GM12878 (cell line): ENCODE data around the gene C2CD5. TPM values are rescaled to one million over a fixed set of nuclear protein-coding genes. Genes with fewer than 3 reads are reported as not detected.

Source experiments
- ATAC-seq: fragments of 200-7000 bp; cut with Tn5 transposase; 3 replicates; pipeline ENCODE4 v1.9.1; 2020; ENCODE audit warnings: mild to moderate bottlenecking, moderate library complexity
- BruUV-seq: library from RNA; stranded (reverse); fragments of 400-500 nt; replicated peaks from 2 replicates; lab custom pipeline; 2021; lab: Mats Ljungman, UMichigan
- CTCF ChIA-PET: fragments of 300-600 bp; sonication (Branson Sonifier 250); formaldehyde crosslinking; extraction: SDS; loops from one replicate; lab custom pipeline; 2021; ENCODE audit warnings: inconsistent platforms; lab: Yijun Ruan, JAX
- POLR2A ChIA-PET: fragments of 350-600 bp; formaldehyde crosslinking; extraction: SDS; loops from one replicate; lab custom pipeline; 2021; ENCODE audit warnings: inconsistent platforms; lab: Charles Lee
- RAD21 ChIA-PET: fragments of 300-600 bp; sonication (Branson Sonifier 250); formaldehyde crosslinking; loops from one replicate; lab custom pipeline; 2023; ENCODE audit warnings: antibody characterized with exemption; ENCODE audit not compliant: unreplicated experiment; lab: Charles Lee
- SMC1A ChIA-PET: fragments of 300-600 bp; sonication (Branson Sonifier 250); formaldehyde crosslinking; loops from one replicate; lab custom pipeline; 2023; ENCODE audit not compliant: unreplicated experiment, uncharacterized antibody; lab: Charles Lee
- DNase-seq: peaks from one replicate; pipeline ENCODE4 v3.0.0-alpha.2; 2011; ENCODE audit warnings: low read depth, low spot score
- FAIRE-seq: peaks from 3 replicates; lab custom pipeline; 2011; peaks lifted over from hg19 to GRCh38; lab: Jason Lieb, UNC
- H2AFZ ChIP-seq: 2 replicates; pipeline ENCODE4 v1.6.0; 2011; ENCODE audit warnings: low read depth, low read length, control low read depth; ENCODE audit not compliant: control insufficient read depth
- H3K27ac ChIP-seq: 2 replicates; pipeline ENCODE4 v1.5.1; 2011; ENCODE audit warnings: control low read depth; ENCODE audit not compliant: control insufficient read depth, insufficient read depth
- H3K27me3 ChIP-seq, 2 experiments: replicated peaks in 1 of 2; 2 replicates each; pipeline versions ENCODE4 v1.6.0 to v1.6.1; 2011; ENCODE audit warnings: low read length in 1 of 2; ENCODE audit not compliant: control insufficient read depth in 2 of 2, insufficient read depth in 2 of 2
- H3K36me3 ChIP-seq, 2 experiments: 2 replicates each; pipeline ENCODE4 v1.5.1; 2011; ENCODE audit warnings: low read length in 1 of 2; ENCODE audit not compliant: control insufficient read depth in 2 of 2, insufficient read depth in 2 of 2
- H3K4me1 ChIP-seq: 2 replicates; pipeline ENCODE4 v1.6.1; 2011; ENCODE audit warnings: mild to moderate bottlenecking, low read length, moderate library complexity, mixed read lengths; ENCODE audit not compliant: control insufficient read depth, insufficient read depth
- H3K4me2 ChIP-seq: 2 replicates; pipeline ENCODE4 v1.6.0; 2011; ENCODE audit warnings: control low read depth; ENCODE audit not compliant: control insufficient read depth, insufficient read depth
- H3K4me3 ChIP-seq: fragments of 200-600 bp; sonication (generic); 2 replicates; pipeline ENCODE4 v1.5.1; 2016
- H3K79me2 ChIP-seq: 2 replicates; pipeline ENCODE4 v1.6.0; 2011; ENCODE audit warnings: low read length; ENCODE audit not compliant: control insufficient read depth, insufficient read depth
- H3K9ac ChIP-seq: 2 replicates; pipeline ENCODE4 v1.8.0; 2011; ENCODE audit warnings: low read length, control low read depth, mixed read lengths; ENCODE audit not compliant: control insufficient read depth, insufficient read depth
- H3K9me3 ChIP-seq: replicated peaks from 3 replicates; pipeline ENCODE4 v1.5.1; 2011; ENCODE audit warnings: mild to moderate bottlenecking, low read length; ENCODE audit not compliant: control insufficient read depth, insufficient read depth
- H4K20me1 ChIP-seq: 2 replicates; pipeline ENCODE4 v1.6.0; 2011; ENCODE audit not compliant: control insufficient read depth, insufficient read depth
- CEBPZ ChIP-seq: fragments of 150-350 bp; IDR thresholded peaks from 2 replicates; pipeline ENCODE4 v1.6.1; 2016; ENCODE audit warnings: low read depth, low read length
- E2F8 ChIP-seq: fragments of 450-650 bp; IDR thresholded peaks from 2 replicates; pipeline ENCODE4 v1.6.1; 2018; ENCODE audit warnings: mild to moderate bottlenecking, low read depth, moderate library complexity; ENCODE audit not compliant: partially characterized antibody
- EP300 ChIP-seq, 2 experiments: fragments of 150-350 bp in 1 of 2; IDR thresholded peaks; 2 replicates each; pipeline ENCODE4 v1.6.1; 2011 to 2012; ENCODE audit warnings: low read depth in 2 of 2, low read length in 2 of 2, borderline replicate concordance in 1 of 2, improper control_type of control experiment in 1 of 2, inconsistent platforms in 1 of 2; ENCODE audit not compliant: control insufficient read depth in 1 of 2
- HDAC6 ChIP-seq: fragments of 200-600 bp; sonication (generic); IDR thresholded peaks from one replicate; pipeline ENCODE4 v1.8.0; 2017; ENCODE audit warnings: antibody characterized with exemption; ENCODE audit not compliant: unreplicated experiment
- NFYB ChIP-seq: IDR thresholded peaks from 2 replicates; pipeline ENCODE4 v1.6.1; 2011; ENCODE audit warnings: low read depth, mild to moderate bottlenecking, low read length, improper control_type of control experiment, moderate library complexity; ENCODE audit not compliant: insufficient read depth
- PAX5 ChIP-seq: IDR thresholded peaks from 2 replicates; pipeline ENCODE4 v1.6.1; 2011; ENCODE audit warnings: low read depth, low read length, borderline replicate concordance
- RB1 ChIP-seq: fragments of 450-650 bp; formaldehyde crosslinking; IDR thresholded peaks from 2 replicates; pipeline ENCODE4 v1.6.1; 2017; ENCODE audit warnings: mild to moderate bottlenecking, borderline replicate concordance
- SMAD1 ChIP-seq: fragments of 450-650 bp; IDR thresholded peaks from 2 replicates; pipeline ENCODE4 v1.6.1; 2018; ENCODE audit warnings: mild to moderate bottlenecking, low read depth; ENCODE audit not compliant: partially characterized antibody
- SUZ12 ChIP-seq: fragments of 200-600 bp; sonication (generic); IDR thresholded peaks from one replicate; pipeline ENCODE4 v1.6.1; 2018; ENCODE audit warnings: antibody characterized with exemption, mild to moderate bottlenecking; ENCODE audit not compliant: unreplicated experiment
- ZSCAN29 ChIP-seq: fragments of 450-650 bp; IDR thresholded peaks from 2 replicates; pipeline ENCODE4 v1.6.1; 2017; ENCODE audit warnings: mild to moderate bottlenecking, moderate library complexity
- WGBS: methylation state at CpG from one replicate; pipeline ENCODE4 v1.1.6; 2016; ENCODE audit warnings: low lambda C conversion rate; ENCODE audit not compliant: insufficient replicate concordance, insufficient coverage; ENCODE audit errors: missing lambda C conversion rate; 5-methylcytosine and 5-hydroxymethylcytosine counted together
- in situ Hi-C: fragments of 300-500 bp; cut with MboI; formaldehyde crosslinking; loops from 9 replicates; pipeline ENCODE4 v1.14.3; 2018; ENCODE audit warnings: mixed read lengths
- intact Hi-C: fragments of 100-400 bp; cut with micrococcal nuclease; formaldehyde crosslinking; loops from one replicate; pipeline ENCODE4 v1.14.2; 2022; ENCODE audit not compliant: unreplicated experiment
- polyA plus RNA-seq, 11 experiments: library from polyadenylated mRNA; depleted of rRNA in 4 of 11; unstranded in 6 of 11; stranded (reverse) in 5 of 11; fragments of >200 nt; fragmentation: Nextera tagmentation in 4 of 11; fragmentation: Illumina TruSeq in 1 of 11; extraction: Ambion mirVana in 4 of 11; extraction: Trizol in 1 of 11; gene quantifications; 1 replicate in 1 of 11; 2 replicates in 10 of 11; pipeline versions ENCODE4 v1.2.1 to v1.2.3, GENCODE V29; 2011 to 2016; ENCODE audit warnings: inconsistent platforms in 2 of 11, missing spikeins in 2 of 11, low read depth in 1 of 11
- total RNA-seq, 4 experiments: library from RNA; depleted of rRNA in 3 of 4; stranded (reverse); fragments of >200 nt in 3 of 4; fragmentation: Illumina TruSeq in 1 of 4; extraction: Trizol in 1 of 4; gene quantifications; 2 replicates each; pipeline versions ENCODE4 v1.2.1 to v1.2.3, GENCODE V29; 2013 to 2021

The C2CD5 gene
- total and polyA plus RNA-seq, 10 of the 15 experiments (the other 5 are each of a cell fraction or from before 2014, with no cell fraction given), result 7.7 to 55.0 (median 27.0) TPM

GRCh38 chr12:22577667-22578066 is 33.3 kb upstream of the C2CD5 start:
- ChIA-PET SMC1A (interaction anchor here (1.1 kb wide), 1 partner anchor 16 kb away, joined by 4 read pairs; no protein-coding TSS in a partner anchor), POLR2A (no interaction called here), CTCF (no interaction called here), RAD21 (no interaction called here)
- Histone ChIP-seq H3K36me3 (no peaks in the 10 kb centered on the region), H3K27ac (no peak overlapping the region), H3K27me3 (no peaks in the 10 kb centered on the region), H3K4me3 (no peak overlapping the region), H4K20me1 (no peaks in the 10 kb centered on the region), H2AFZ (no peak overlapping the region), H3K9me3 (no peaks in the 10 kb centered on the region), H3K9ac (no peak overlapping the region), H3K4me2 (no peak overlapping the region), H3K79me2 (no peaks in the 10 kb centered on the region), H3K4me1 (no peaks in the 10 kb centered on the region)
- no TSS peak for BruUV-seq
- ATAC-seq, result no peak
- intact Hi-C loops (no loop called here), in situ Hi-C loops (no loop called here)
- no peak for FAIRE-seq
- TF ChIP-seq HDAC6 (no peak), NFYB (no peak), ZSCAN29 (no peak), SUZ12 (no peak), SMAD1 (no peak), E2F8 (no peak), PAX5 (no peak), RB1 (no peak), EP300 (IDR thresholded peaks at IDR 0.05; ENCODE audit: borderline replicate concordance in 1 of 2, control insufficient read depth in 1 of 2, low read depth in 2 of 2, low read length in 2 of 2) (no peak), CEBPZ (no peak)
- WGBS, result 81% methylated on average over 1 of the region's 1 CpG
- no peak for DNase-seq
